Colonic mucosa (tissue), 4 donors: Measurements from ENCODE around the gene OR52W1. TPM values are rescaled to one million over a fixed set of nuclear protein-coding genes. Genes with fewer than 3 reads are reported as not detected.

Experiments used
- DNase-seq: peaks from one replicate; pipeline ENCODE4 v3.0.0-alpha.2; 2020
- H3K27ac ChIP-seq: fragments of 200-600 bp; one replicate; pipeline ENCODE4 v1.8.0; 2021
- H3K27me3 ChIP-seq: fragments of 200-600 bp; one replicate; pipeline ENCODE4 v1.8.0; 2021
- H3K36me3 ChIP-seq: fragments of 200-600 bp; one replicate; pipeline ENCODE4 v1.8.0; 2021
- H3K4me1 ChIP-seq: fragments of 200-600 bp; one replicate; pipeline ENCODE4 v1.8.0; 2021; ENCODE audit warnings: mild to moderate bottlenecking
- H3K4me3 ChIP-seq: fragments of 200-600 bp; one replicate; pipeline ENCODE4 v1.8.0; 2021
- H3K9ac ChIP-seq, 2 donors: one replicate each; pipeline ENCODE4 v1.7.0; 2013; ENCODE audit warnings: control low read depth in 2 of 2, low read depth in 2 of 2, low read length in 2 of 2
- H3K9me3 ChIP-seq: fragments of 200-600 bp; one replicate; pipeline ENCODE4 v1.8.0; 2021
- CTCF ChIP-seq: fragments of 200-600 bp; IDR thresholded peaks from one replicate; pipeline ENCODE4 v1.8.0; 2022; ENCODE audit warnings: antibody characterized with exemption, mild to moderate bottlenecking
- intact Hi-C: fragments of 100-400 bp; cut with DNase I; formaldehyde crosslinking; loops from one replicate; pipeline ENCODE4 v1.14.1; 2022
- total RNA-seq, 2 donors: library from RNA; stranded (reverse); fragmentation: NEBNext Ultra II Directional in 1 of 2; extraction: Animal tissue kit (Norgen Biotek cat#: 25700) in 1 of 2; gene quantifications; one replicate each; pipeline ENCODE4 v1.2.1, GENCODE V29; 2021
- donor health status: healthy.
- donor health status: DM: no; HTN: no; CAD: no.
- donor health status: DM: no; HTN: no; CAD: no.

The OR52W1 gene
- total RNA-seq, 2 donors from 2014 or later = not detected

GRCh38 chr11:6206456-6207180 lies 7.6 kb downstream of the OR52W1 start:
- DNase-seq = no peak
- no peaks in the 10 kb centered on the region for H3K27me3 ChIP-seq
- no peaks in the 10 kb centered on the region for H3K9me3 ChIP-seq
- peaks cover 8% of the 10 kb centered on the region for H3K36me3 ChIP-seq
- no peak overlapping the region for H3K9ac ChIP-seq
- TF ChIP-seq CTCF = no peak
- intact Hi-C loops = no loop called here
- no peak overlapping the region for H3K4me3 ChIP-seq
- no peak overlapping the region for H3K27ac ChIP-seq
- H3K4me1 ChIP-seq = no peaks in the 10 kb centered on the region

- no peaks in the 10 kb centered on the region for H3K9me3 ChIP-seq
- no peak overlapping the region for H3K9ac ChIP-seq
- no peak overlapping the region for H3K4me3 ChIP-seq
- DNase-seq = no peak
- intact Hi-C loops = no loop called here
- H3K36me3 ChIP-seq = peaks cover 8% of the 10 kb centered on the region
- no peaks in the 10 kb centered on the region for H3K4me1 ChIP-seq
- no peak overlapping the region for H3K27ac ChIP-seq
- no peaks in the 10 kb centered on the region for H3K27me3 ChIP-seq
- no peak for TF ChIP-seq CTCF
Observed at GRCh38 chr11:6209801-6210200, 10.8 kb downstream of the OR52W1 start.

- DNase-seq = no peak
- Histone ChIP-seq H3K36me3 (peaks cover 11% of the 10 kb centered on the region), H3K9me3 (no peaks in the 10 kb centered on the region), H3K9ac (no peak overlapping the region), H3K27ac (no peak overlapping the region), H3K4me3 (no peak overlapping the region), H3K4me1 (no peaks in the 10 kb centered on the region), H3K27me3 (no peaks in the 10 kb centered on the region)
- no peak for TF ChIP-seq CTCF
- intact Hi-C loops = no loop called here
Observed at GRCh38 chr11:6210274-6210955, 11.4 kb downstream of the OR52W1 start.

- H3K36me3 ChIP-seq = peaks cover 27% of the 10 kb centered on the region
- no peak for TF ChIP-seq CTCF
- no peaks in the 10 kb centered on the region for H3K4me1 ChIP-seq
- intact Hi-C loops = no loop called here
- no peak overlapping the region for H3K27ac ChIP-seq
- no peaks in the 10 kb centered on the region for H3K9me3 ChIP-seq
- no peak overlapping the region for H3K9ac ChIP-seq
- no peak overlapping the region for H3K4me3 ChIP-seq
- DNase-seq = no peak
- no peaks in the 10 kb centered on the region for H3K27me3 ChIP-seq
Observed at GRCh38 chr11:6214530-6214929, 15.5 kb downstream of the OR52W1 start.

- Histone ChIP-seq H3K36me3 (peaks cover 20% of the 10 kb centered on the region), H3K9ac (no peak overlapping the region), H3K4me1 (no peaks in the 10 kb centered on the region), H3K27ac (no peak overlapping the region), H3K27me3 (no peaks in the 10 kb centered on the region), H3K4me3 (no peak overlapping the region), H3K9me3 (no peaks in the 10 kb centered on the region)
- DNase-seq = no peak
- intact Hi-C loops = no loop called here
- no peak for TF ChIP-seq CTCF
Observed at GRCh38 chr11:6216501-6216900, 17.5 kb downstream of the OR52W1 start.
